Colon (tissue), 2 donors: ENCODE results near the gene APP.

Experiments
- FAIRE-seq: peaks from 2 replicates; lab custom pipeline; 2012; peaks lifted over from hg19 to GRCh38; lab: Jason Lieb, UNC
- donor health status: control.
- donor health status: control.

APP gene

GRCh38 chr21:25901330-25901979 lies 269.1 kb downstream of the APP start:
- no peak for FAIRE-seq

GRCh38 chr21:25898671-25899070 lies 271.9 kb downstream of the APP start:
- no peak for FAIRE-seq

- FAIRE-seq = no peak
Measured at GRCh38 chr21:25897383-25897782, 273.2 kb downstream of the APP start.

- FAIRE-seq = no peak
Measured at GRCh38 chr21:25896501-25897056, 274.0 kb downstream of the APP start.

- peak; percentile 61 for FAIRE-seq
Measured at GRCh38 chr21:25895565-25896205, 274.9 kb downstream of the APP start.

- FAIRE-seq = no peak
Measured at GRCh38 chr21:25893191-25893590, 277.4 kb downstream of the APP start.

- no peak for FAIRE-seq
Measured at GRCh38 chr21:25891596-25891995, 279.0 kb downstream of the APP start.

- no peak for FAIRE-seq
Measured at GRCh38 chr21:25890001-25890400, 280.6 kb downstream of the APP start.

- FAIRE-seq = no peak
Measured at GRCh38 chr21:25888711-25889110, 281.9 kb downstream of the APP start.

GRCh38 chr21:25887646-25888306 lies 282.8 kb downstream of the APP start:
- FAIRE-seq = no peak

GRCh38 chr21:25887166-25887565 lies 283.4 kb downstream of the APP start:
- no peak for FAIRE-seq

- FAIRE-seq = no peak
Measured at GRCh38 chr21:25885880-25886279, 284.7 kb downstream of the APP start.

GRCh38 chr21:25885405-25885804 lies 285.2 kb downstream of the APP start:
- no peak for FAIRE-seq

- no peak for FAIRE-seq
Measured at GRCh38 chr21:25884311-25884710, 286.3 kb downstream of the APP start.

GRCh38 chr21:25881524-25882376 lies 288.8 kb downstream of the APP start:
- no peak for FAIRE-seq

- no peak for FAIRE-seq
Measured at GRCh38 chr21:25879203-25879602, 291.4 kb downstream of the APP start.

GRCh38 chr21:25878344-25878743 lies 292.2 kb downstream of the APP start:
- no peak for FAIRE-seq

- no peak for FAIRE-seq
Measured at GRCh38 chr21:25872271-25872670, 298.3 kb downstream of the APP start.

- FAIRE-seq = no peak
Measured at GRCh38 chr21:25871566-25871965, 299.0 kb downstream of the APP start.

- no peak for FAIRE-seq
Measured at GRCh38 chr21:25870084-25870483, 300.5 kb downstream of the APP start.

- FAIRE-seq = no peak
Measured at GRCh38 chr21:25867061-25867460, 303.5 kb downstream of the APP start.

- FAIRE-seq = no peak
Measured at GRCh38 chr21:25863747-25864146, 306.8 kb downstream of the APP start.
